ENCODE measurements around the gene SV2C. TPM values are rescaled to one million over a fixed set of nuclear protein-coding genes. Genes with fewer than 3 reads are reported as not detected.

The SV2C gene
- total RNA-seq, 1 experiment from 2014 or later = not detected

DNA sequence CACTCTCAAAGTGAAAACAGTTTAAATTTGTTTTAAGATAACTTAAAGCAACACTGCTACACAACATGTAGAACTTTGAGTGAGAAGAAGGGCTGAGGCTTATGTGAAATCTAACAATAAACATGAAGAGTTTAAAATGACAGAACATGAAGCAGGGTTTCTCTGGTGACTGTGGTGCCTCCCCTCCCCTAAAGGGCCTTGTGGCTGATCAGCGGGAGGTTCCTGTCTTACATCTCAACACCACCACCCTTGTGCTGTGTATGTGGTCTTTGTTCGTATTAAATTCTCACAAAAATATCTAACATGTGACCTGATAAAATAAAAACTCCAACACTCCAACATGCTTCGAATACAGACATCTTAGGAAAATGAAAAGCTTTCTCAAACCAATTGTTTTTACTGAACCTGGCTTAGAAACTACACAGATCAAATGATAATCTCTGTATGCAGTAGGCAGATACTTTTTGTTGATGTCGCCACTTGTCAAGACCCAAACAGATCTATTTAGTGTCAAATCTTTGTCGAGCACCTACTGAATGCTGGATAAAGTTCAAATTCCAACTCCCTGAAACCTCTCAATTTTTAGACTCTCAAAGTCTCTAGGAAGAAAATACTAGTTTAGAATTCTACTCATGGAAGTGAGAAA lies 310.0 kb downstream of the SV2C start:
- no peak overlapping the region for H2AFZ ChIP-seq (ENCODE audit: low read depth, low read length, poor library complexity, severe bottlenecking)
- H3K36me3 ChIP-seq (ENCODE audit: control insufficient read depth in 1 of 2, insufficient read depth in 2 of 2, low read length in 2 of 2) = no peaks in the 10 kb centered on the region
- H3K27ac ChIP-seq (ENCODE audit: low read depth, low read length) = no peak overlapping the region
- ATAC-seq = no peak
- intact Hi-C loops (cut with micrococcal nuclease) = no loop called here
- H3K79me2 ChIP-seq (ENCODE audit: insufficient read depth, low read length) = no peaks in the 10 kb centered on the region
- ChIA-PET RAD21 (ENCODE audit: low non-redundant PET in 1 of 2, low total read pairs in 2 of 2, uncharacterized antibody in 2 of 2, unreplicated experiment in 2 of 2) (no interaction called here), POLR2A (no interaction called here), CTCF (no interaction called here)
- no peaks in the 10 kb centered on the region for H3K27me3 ChIP-seq (ENCODE audit: insufficient read depth, low read length)
- H3K4me3 ChIP-seq (replicated peaks in 1 of 2; ENCODE audit: low read depth in 1 of 2, low read length in 2 of 2) = no peak overlapping the region
- no peaks in the 10 kb centered on the region for H4K20me1 ChIP-seq (ENCODE audit: insufficient read depth)
- H3K4me1 ChIP-seq (ENCODE audit: control insufficient read depth in 1 of 2, insufficient read depth in 2 of 2, low read length in 2 of 2) = no peaks in the 10 kb centered on the region
- no peak overlapping the region for H3K9ac ChIP-seq (ENCODE audit: low read length)
- DNase-seq (ENCODE audit: low read depth, low spot score) = no peak
- no peaks in the 10 kb centered on the region for H3K9me2 ChIP-seq (ENCODE audit: insufficient read depth)
- H3K9me3 ChIP-seq (ENCODE audit: control insufficient read depth in 1 of 2, insufficient read depth in 1 of 2, low read depth in 1 of 2, low read length in 2 of 2) = no peaks in the 10 kb centered on the region
- no peak overlapping the region for H3K4me2 ChIP-seq (ENCODE audit: low read length)
- no TSS peak for BruUV-seq (replicated peaks)
- no peak for TF ChIP-seq RAD21 (IDR thresholded peaks at IDR 0.05; ENCODE audit: low read depth)
- no peak for TF ChIP-seq CBX3 (IDR thresholded peaks at IDR 0.05; ENCODE audit: low read depth)
- TF ChIP-seq, protein P1, sequence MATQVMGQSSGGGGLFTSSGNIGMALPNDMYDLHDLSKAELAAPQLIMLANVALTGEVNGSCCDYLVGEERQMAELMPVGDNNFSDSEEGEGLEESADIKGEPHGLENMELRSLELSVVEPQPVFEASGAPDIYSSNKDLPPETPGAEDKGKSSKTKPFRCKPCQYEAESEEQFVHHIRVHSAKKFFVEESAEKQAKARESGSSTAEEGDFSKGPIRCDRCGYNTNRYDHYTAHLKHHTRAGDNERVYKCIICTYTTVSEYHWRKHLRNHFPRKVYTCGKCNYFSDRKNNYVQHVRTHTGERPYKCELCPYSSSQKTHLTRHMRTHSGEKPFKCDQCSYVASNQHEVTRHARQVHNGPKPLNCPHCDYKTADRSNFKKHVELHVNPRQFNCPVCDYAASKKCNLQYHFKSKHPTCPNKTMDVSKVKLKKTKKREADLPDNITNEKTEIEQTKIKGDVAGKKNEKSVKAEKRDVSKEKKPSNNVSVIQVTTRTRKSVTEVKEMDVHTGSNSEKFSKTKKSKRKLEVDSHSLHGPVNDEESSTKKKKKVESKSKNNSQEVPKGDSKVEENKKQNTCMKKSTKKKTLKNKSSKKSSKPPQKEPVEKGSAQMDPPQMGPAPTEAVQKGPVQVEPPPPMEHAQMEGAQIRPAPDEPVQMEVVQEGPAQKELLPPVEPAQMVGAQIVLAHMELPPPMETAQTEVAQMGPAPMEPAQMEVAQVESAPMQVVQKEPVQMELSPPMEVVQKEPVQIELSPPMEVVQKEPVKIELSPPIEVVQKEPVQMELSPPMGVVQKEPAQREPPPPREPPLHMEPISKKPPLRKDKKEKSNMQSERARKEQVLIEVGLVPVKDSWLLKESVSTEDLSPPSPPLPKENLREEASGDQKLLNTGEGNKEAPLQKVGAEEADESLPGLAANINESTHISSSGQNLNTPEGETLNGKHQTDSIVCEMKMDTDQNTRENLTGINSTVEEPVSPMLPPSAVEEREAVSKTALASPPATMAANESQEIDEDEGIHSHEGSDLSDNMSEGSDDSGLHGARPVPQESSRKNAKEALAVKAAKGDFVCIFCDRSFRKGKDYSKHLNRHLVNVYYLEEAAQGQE (IDR thresholded peaks at IDR 0.05; ENCODE audit: low read depth) = no peak
- TF ChIP-seq POLR2AphosphoS5 (IDR thresholded peaks at IDR 0.05; ENCODE audit: low read depth, low read length) = no peak
- no peak for TF ChIP-seq EZH2 (IDR thresholded peaks at IDR 0.05)
- no peak for TF ChIP-seq POLR2A (IDR thresholded peaks at IDR 0.05; ENCODE audit: borderline replicate concordance, extremely low read depth, insufficient read depth, insufficient read length)
- no peak for TF ChIP-seq FOSL1 (IDR thresholded peaks at IDR 0.05; ENCODE audit: low read depth)
- no peak for TF ChIP-seq SRF (IDR thresholded peaks at IDR 0.05; ENCODE audit: low read depth)
- no peak for TF ChIP-seq CEBPB (IDR thresholded peaks at IDR 0.05; ENCODE audit: low read depth)
- no peak for TF ChIP-seq TCF7L2 (IDR thresholded peaks at IDR 0.05; ENCODE audit: borderline replicate concordance, extremely low read depth, insufficient read depth, insufficient read length)
- TF ChIP-seq SIN3A (IDR thresholded peaks at IDR 0.05; ENCODE audit: low read depth) = no peak
- TF ChIP-seq, protein P2, sequence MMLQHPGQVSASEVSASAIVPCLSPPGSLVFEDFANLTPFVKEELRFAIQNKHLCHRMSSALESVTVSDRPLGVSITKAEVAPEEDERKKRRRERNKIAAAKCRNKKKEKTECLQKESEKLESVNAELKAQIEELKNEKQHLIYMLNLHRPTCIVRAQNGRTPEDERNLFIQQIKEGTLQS (IDR thresholded peaks at IDR 0.05) = no peak

Measured in HCT116 (cell line).